SK-N-SH (cell line): Measurements from ENCODE around the gene SIDT1.

Experiments used
- EP300 ChIP-seq, 2 experiments: IDR thresholded peaks; 2 replicates each; pipeline versions ENCODE4 v1.4.0 to v1.6.1; 2012; ENCODE audit warnings: borderline replicate concordance in 1 of 2, low read depth in 1 of 2, low read length in 1 of 2
- FOSL2 ChIP-seq: IDR thresholded peaks from 2 replicates; pipeline ENCODE4 v1.4.0; 2012; ENCODE audit warnings: low read depth, mild to moderate bottlenecking, moderate library complexity, borderline replicate concordance
- POLR2AphosphoS5 ChIP-seq: IDR thresholded peaks from 2 replicates; pipeline ENCODE4 v1.6.1; 2012; ENCODE audit warnings: low read depth, low read length
- RXRA ChIP-seq: IDR thresholded peaks from 2 replicates; pipeline ENCODE4 v1.4.0; 2012; ENCODE audit warnings: low read depth, mild to moderate bottlenecking, borderline replicate concordance
- SIN3A ChIP-seq: IDR thresholded peaks from 2 replicates; pipeline ENCODE4 v1.6.1; 2012; ENCODE audit warnings: low read depth, mild to moderate bottlenecking, low read length, moderate library complexity, borderline replicate concordance
- TF ChIP-seq, protein P1 (sequence below): fragments of 150-350 bp; IDR thresholded peaks from 2 replicates; pipeline ENCODE4 v1.6.1; 2017; ENCODE audit warnings: antibody characterized with exemption, low read length, low read depth, borderline replicate concordance
- TF ChIP-seq, protein P2 (sequence below): fragments of 200-600 bp; sonication (generic); IDR thresholded peaks from 2 replicates; pipeline ENCODE4 v1.6.1; 2017; ENCODE audit warnings: antibody characterized with exemption, mild to moderate bottlenecking, moderate library complexity

DNA sequence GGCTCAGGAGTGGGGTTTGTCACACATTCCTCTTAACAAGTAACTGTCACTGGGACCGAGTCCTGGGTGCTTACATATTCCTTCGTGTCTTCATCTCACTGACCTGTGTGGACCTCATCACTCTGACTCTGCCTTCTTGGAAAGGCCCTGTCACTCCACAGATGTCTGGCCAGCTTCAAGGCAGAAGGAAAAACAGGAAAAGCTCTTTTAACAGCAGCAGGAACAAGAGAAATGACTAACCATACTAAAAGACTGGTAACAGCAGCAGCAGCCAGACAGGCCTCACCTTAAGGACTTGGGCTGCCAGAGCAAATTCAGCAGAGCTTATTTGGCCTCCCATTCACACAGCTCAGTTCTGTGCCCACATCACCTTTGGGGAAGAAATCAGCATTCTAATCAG lies 96.0 kb downstream of the SIDT1 start:
- TF ChIP-seq EP300 (IDR thresholded peaks at IDR 0.05; ENCODE audit: borderline replicate concordance in 1 of 2, low read depth in 1 of 2, low read length in 1 of 2) (no peak), RXRA (no peak), SIN3A (no peak), FOSL2 (no peak), POLR2AphosphoS5 (no peak)
- TF ChIP-seq, protein P1, sequence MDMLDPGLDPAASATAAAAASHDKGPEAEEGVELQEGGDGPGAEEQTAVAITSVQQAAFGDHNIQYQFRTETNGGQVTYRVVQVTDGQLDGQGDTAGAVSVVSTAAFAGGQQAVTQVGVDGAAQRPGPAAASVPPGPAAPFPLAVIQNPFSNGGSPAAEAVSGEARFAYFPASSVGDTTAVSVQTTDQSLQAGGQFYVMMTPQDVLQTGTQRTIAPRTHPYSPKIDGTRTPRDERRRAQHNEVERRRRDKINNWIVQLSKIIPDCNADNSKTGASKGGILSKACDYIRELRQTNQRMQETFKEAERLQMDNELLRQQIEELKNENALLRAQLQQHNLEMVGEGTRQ = no peak
- TF ChIP-seq, protein P2, sequence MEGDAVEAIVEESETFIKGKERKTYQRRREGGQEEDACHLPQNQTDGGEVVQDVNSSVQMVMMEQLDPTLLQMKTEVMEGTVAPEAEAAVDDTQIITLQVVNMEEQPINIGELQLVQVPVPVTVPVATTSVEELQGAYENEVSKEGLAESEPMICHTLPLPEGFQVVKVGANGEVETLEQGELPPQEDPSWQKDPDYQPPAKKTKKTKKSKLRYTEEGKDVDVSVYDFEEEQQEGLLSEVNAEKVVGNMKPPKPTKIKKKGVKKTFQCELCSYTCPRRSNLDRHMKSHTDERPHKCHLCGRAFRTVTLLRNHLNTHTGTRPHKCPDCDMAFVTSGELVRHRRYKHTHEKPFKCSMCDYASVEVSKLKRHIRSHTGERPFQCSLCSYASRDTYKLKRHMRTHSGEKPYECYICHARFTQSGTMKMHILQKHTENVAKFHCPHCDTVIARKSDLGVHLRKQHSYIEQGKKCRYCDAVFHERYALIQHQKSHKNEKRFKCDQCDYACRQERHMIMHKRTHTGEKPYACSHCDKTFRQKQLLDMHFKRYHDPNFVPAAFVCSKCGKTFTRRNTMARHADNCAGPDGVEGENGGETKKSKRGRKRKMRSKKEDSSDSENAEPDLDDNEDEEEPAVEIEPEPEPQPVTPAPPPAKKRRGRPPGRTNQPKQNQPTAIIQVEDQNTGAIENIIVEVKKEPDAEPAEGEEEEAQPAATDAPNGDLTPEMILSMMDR = no peak
